ENCODE measurements around the gene ADRB2. TPM values are rescaled to one million over a fixed set of nuclear protein-coding genes. Genes with fewer than 3 reads are reported as not detected.

ADRB2 gene
- total RNA-seq, 1 experiment from 2014 or later, result 1.0 TPM

DNA sequence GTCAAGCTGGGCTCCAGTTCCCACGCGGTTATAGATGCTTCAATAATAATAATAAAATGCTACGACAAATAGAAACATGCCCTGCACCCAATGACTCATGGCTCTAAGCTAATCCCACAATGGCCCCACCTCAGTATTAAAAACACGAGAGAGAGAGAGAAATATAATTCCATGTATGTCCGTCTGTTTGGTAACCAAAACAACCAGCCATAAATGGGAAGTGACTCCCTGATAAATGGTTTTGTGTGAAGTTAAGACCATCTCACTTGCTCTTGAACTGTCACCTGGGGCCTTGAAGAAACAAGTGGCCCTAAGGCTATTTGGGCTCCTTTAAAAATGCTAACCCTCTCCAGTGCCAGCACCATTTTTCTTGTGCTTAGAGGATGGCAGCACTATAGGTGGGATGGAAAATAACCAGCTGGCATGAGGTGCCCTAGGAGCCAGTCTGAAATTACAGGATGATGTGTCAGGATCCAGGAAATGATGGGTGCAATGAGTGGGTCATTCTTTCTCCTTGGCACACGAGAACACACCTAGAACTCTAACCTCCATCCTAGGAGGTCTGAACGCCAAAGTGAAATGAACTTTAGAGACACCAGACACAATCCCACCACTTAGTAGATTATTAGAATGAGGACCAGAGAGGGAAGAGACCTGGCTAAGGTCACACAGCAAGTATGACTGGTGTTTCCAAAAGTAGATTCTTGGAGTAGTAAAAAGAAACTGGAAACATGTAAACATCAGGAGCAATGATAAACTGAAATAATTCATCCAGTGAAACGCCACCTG lies 35.7 kb upstream of the ADRB2 start:
- no peaks in the 10 kb centered on the region for H3K36me3 ChIP-seq (ENCODE audit: control insufficient read depth, insufficient read depth, low read length)
- intact Hi-C loops (cut with micrococcal nuclease; ENCODE audit: unreplicated experiment) (no loop called here), in situ Hi-C loops (cut with HindIII; ENCODE audit: low pct_unique_long_range_greater_than_20kb, low sequenced_read_pairs) (no loop called here)
- no TSS peak for BruUV-seq (replicated peaks)
- no peaks in the 10 kb centered on the region for H3K4me1 ChIP-seq (ENCODE audit: control insufficient read depth, insufficient read depth, low read length)
- ChIA-PET CTCF (no interaction called here), POLR2A (no interaction called here)
- TF ChIP-seq, protein P1, sequence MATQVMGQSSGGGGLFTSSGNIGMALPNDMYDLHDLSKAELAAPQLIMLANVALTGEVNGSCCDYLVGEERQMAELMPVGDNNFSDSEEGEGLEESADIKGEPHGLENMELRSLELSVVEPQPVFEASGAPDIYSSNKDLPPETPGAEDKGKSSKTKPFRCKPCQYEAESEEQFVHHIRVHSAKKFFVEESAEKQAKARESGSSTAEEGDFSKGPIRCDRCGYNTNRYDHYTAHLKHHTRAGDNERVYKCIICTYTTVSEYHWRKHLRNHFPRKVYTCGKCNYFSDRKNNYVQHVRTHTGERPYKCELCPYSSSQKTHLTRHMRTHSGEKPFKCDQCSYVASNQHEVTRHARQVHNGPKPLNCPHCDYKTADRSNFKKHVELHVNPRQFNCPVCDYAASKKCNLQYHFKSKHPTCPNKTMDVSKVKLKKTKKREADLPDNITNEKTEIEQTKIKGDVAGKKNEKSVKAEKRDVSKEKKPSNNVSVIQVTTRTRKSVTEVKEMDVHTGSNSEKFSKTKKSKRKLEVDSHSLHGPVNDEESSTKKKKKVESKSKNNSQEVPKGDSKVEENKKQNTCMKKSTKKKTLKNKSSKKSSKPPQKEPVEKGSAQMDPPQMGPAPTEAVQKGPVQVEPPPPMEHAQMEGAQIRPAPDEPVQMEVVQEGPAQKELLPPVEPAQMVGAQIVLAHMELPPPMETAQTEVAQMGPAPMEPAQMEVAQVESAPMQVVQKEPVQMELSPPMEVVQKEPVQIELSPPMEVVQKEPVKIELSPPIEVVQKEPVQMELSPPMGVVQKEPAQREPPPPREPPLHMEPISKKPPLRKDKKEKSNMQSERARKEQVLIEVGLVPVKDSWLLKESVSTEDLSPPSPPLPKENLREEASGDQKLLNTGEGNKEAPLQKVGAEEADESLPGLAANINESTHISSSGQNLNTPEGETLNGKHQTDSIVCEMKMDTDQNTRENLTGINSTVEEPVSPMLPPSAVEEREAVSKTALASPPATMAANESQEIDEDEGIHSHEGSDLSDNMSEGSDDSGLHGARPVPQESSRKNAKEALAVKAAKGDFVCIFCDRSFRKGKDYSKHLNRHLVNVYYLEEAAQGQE (IDR thresholded peaks at IDR 0.05; ENCODE audit: insufficient read depth in 1 of 2, low read depth in 2 of 2, low read length in 1 of 2), result no peak
- no peak for TF ChIP-seq TCF7L2 (IDR thresholded peaks at IDR 0.05; ENCODE audit: low read depth, low read length)
- TF ChIP-seq SIN3A (IDR thresholded peaks at IDR 0.05; ENCODE audit: borderline replicate concordance, insufficient read depth, low read depth, low read length), result no peak
- TF ChIP-seq POLR2AphosphoS5 (IDR thresholded peaks at IDR 0.05; ENCODE audit: low read depth, low read length), result no peak
- TF ChIP-seq, protein P2, sequence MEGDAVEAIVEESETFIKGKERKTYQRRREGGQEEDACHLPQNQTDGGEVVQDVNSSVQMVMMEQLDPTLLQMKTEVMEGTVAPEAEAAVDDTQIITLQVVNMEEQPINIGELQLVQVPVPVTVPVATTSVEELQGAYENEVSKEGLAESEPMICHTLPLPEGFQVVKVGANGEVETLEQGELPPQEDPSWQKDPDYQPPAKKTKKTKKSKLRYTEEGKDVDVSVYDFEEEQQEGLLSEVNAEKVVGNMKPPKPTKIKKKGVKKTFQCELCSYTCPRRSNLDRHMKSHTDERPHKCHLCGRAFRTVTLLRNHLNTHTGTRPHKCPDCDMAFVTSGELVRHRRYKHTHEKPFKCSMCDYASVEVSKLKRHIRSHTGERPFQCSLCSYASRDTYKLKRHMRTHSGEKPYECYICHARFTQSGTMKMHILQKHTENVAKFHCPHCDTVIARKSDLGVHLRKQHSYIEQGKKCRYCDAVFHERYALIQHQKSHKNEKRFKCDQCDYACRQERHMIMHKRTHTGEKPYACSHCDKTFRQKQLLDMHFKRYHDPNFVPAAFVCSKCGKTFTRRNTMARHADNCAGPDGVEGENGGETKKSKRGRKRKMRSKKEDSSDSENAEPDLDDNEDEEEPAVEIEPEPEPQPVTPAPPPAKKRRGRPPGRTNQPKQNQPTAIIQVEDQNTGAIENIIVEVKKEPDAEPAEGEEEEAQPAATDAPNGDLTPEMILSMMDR (IDR thresholded peaks at IDR 0.05), result no peak
- H3K4me3 ChIP-seq (ENCODE audit: low read depth in 2 of 2, low read length in 2 of 2), result no peak overlapping the region
- ATAC-seq, result no peak
- no peak for DNase-seq (ENCODE audit: low read depth, low spot score)
- no peaks in the 10 kb centered on the region for H3K27me3 ChIP-seq (ENCODE audit: control insufficient read depth, insufficient read depth, low read length)
- H3K27ac ChIP-seq (ENCODE audit: low read length), result no peak overlapping the region
- no peaks in the 10 kb centered on the region for H3K9me3 ChIP-seq (ENCODE audit: control insufficient read depth, insufficient read depth, low read depth, low read length)

GRCh38 chr5:148791334-148791667 lies 35.1 kb upstream of the ADRB2 start:
- no peaks in the 10 kb centered on the region for H3K9me3 ChIP-seq (ENCODE audit: control insufficient read depth, insufficient read depth, low read depth, low read length)
- no TSS peak for BruUV-seq (replicated peaks)
- no peaks in the 10 kb centered on the region for H3K36me3 ChIP-seq (ENCODE audit: control insufficient read depth, insufficient read depth, low read length)
- no peak overlapping the region for H3K4me3 ChIP-seq (ENCODE audit: low read depth in 2 of 2, low read length in 2 of 2)
- intact Hi-C loops (cut with micrococcal nuclease; ENCODE audit: unreplicated experiment) (no loop called here), in situ Hi-C loops (cut with HindIII; ENCODE audit: low pct_unique_long_range_greater_than_20kb, low sequenced_read_pairs) (no loop called here)
- TF ChIP-seq, protein P1 (IDR thresholded peaks at IDR 0.05; ENCODE audit: insufficient read depth in 1 of 2, low read depth in 2 of 2, low read length in 1 of 2), result no peak
- TF ChIP-seq TCF7L2 (IDR thresholded peaks at IDR 0.05; ENCODE audit: low read depth, low read length) (no peak), POLR2AphosphoS5 (IDR thresholded peaks at IDR 0.05; ENCODE audit: low read depth, low read length) (no peak)
- TF ChIP-seq, protein P2 (IDR thresholded peaks at IDR 0.05), result no peak
- no peak overlapping the region for H3K27ac ChIP-seq (ENCODE audit: low read length)
- no peaks in the 10 kb centered on the region for H3K4me1 ChIP-seq (ENCODE audit: control insufficient read depth, insufficient read depth, low read length)
- no peaks in the 10 kb centered on the region for H3K27me3 ChIP-seq (ENCODE audit: control insufficient read depth, insufficient read depth, low read length)
- POLR2A ChIA-PET, result no interaction called here
- CTCF ChIA-PET, result no interaction called here
- DNase-seq (ENCODE audit: low read depth, low spot score) (no peak), ATAC-seq (no peak)

Measured in Panc1 (cell line).